ENCODE data around the gene MRC1.

The MRC1 gene

DNA sequence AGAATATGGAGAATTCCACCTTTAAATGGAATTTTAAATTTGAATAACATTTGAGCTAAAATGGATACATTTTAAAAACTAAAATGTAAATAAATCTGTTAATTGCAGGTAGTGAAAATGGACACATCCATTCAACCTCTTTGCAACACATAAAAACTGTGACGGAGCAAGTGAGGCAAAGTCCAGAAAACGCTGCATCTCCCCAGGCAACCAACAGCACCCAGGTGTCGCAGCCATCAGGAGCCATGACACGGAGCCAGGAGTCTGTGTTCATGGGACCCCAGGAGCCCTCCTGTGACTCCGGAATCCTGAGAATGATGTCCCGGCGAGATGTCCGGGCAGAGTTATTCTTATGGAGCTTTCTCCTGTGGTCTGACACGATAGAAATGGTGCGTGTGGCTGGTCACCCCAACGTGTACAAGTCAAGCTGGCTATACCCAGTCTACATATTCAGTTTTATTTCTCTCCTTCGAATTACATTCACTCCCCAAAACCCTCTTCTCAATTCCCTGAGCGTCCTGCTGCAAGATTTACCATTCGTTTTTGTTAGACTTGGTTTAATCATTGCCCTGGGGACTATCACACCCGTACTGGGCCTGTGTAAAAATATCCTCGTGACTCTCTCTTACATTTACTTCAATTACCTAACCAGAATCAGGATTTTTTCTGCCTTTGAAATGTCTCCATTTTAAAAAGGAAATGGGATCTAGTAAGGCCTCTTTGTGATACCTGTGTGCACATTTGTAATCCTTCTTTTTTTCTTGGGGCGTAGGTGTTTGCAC lies 13.1 kb upstream of the MRC1 start:
- DNase-seq = no peak

DNA sequence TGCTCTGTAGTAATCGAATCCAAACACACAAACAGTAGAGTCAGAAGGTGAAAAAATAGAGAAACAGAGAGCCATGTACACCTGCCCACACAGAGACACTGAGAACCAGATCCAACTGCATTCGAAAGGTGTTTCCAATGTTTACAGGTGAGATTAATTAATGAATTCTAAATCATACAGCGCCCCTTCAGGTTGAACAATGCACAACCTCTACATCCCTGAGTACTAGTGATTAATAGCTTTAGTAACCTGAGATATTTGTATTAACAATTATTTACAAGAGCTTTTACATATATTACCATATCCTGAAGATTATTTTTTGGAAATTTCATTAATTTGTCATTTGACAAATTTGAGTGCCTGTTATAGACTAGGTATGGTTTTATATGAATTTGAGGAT lies 7.6 kb upstream of the MRC1 start:
- no peak for DNase-seq

DNA sequence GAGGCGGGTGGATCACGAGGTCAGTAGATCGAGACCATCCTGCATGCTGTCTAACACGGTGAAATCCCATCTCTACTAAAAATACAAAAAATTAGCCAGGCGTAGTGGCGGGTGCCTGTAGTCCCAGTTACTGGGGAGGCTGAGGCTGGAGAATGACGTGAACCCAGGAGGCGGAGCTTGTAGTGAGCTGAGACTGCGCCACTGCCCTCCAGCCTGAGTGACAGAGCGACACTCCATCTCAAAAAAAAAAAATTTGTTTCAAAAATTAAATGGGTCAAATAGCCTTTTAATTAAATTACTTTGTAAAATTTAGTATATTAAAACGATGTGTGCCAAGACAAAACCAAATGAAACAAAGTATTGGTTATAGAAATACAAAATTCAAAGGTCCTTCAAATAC lies 6.8 kb upstream of the MRC1 start:
- no peak for DNase-seq

DNA sequence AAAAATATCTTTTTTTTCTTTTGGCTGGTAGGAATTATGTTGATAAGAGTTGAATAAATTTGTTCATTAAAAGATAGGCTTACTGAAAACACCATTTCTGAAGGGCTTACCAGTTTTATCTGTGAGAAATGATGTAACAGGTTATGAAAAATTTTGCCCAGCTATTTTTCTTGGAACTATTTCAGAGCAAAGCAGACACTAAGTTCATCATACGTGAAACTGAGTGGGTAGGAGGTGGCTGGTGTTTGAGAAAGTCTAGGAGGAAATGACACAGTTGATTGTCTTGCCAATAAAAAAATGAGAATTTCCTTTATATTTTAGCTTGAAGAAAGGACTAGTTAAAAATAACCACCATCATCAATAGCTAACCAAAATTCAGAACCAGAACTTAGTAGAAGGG lies 6.2 kb upstream of the MRC1 start:
- no peak for DNase-seq

DNA sequence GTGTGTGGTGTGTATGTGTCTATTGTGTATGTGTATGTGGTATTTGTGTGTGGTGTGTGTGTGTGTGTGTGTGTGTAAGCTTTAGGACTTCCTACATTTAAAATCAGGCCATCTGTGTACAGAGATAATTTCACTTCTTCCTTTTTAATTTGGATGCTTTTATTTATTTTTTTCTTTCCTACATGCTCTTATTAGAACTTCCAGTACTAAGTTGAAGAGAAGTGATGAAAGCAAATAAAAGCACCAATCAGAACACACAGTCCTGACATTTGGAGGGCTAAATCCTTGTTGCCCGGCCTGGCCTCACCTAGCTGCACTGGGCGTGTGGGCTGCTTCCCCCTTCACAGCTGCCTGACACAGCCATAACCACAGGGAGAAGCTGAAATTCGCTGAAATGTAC lies 3.8 kb upstream of the MRC1 start:
- no peak for DNase-seq

DNA sequence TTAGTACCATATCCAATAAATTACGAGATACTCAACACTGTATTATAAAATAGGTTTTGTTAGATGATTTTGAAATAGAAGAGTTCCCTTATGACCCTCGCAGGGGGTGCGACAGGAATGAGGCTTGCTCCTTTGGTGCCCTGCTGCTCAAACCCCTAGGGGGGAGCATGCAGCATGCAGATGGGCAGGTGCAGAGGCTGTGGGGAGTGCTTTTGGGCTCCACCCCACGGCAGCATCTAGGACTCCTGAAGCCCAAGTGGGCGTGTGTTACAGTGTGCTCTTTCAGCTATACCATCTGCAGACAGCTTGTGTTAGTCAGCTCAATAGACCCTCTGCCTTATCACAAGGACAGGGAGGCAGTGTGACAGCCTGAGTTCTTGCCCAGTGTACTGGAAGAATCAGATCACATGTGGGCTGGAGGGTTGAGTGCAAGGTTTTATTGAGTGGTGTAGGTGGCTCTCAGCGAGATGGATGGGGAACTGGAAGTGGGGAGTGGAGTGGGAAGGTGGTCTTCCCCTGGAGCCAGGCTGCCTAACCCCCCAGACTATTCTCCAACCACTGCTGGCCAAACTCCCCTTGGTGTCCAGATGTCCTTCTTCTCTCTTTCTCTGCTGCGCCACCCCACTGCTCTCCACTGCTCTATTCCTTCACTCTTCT lies 3.1 kb upstream of the MRC1 start:
- DNase-seq = no peak

DNA sequence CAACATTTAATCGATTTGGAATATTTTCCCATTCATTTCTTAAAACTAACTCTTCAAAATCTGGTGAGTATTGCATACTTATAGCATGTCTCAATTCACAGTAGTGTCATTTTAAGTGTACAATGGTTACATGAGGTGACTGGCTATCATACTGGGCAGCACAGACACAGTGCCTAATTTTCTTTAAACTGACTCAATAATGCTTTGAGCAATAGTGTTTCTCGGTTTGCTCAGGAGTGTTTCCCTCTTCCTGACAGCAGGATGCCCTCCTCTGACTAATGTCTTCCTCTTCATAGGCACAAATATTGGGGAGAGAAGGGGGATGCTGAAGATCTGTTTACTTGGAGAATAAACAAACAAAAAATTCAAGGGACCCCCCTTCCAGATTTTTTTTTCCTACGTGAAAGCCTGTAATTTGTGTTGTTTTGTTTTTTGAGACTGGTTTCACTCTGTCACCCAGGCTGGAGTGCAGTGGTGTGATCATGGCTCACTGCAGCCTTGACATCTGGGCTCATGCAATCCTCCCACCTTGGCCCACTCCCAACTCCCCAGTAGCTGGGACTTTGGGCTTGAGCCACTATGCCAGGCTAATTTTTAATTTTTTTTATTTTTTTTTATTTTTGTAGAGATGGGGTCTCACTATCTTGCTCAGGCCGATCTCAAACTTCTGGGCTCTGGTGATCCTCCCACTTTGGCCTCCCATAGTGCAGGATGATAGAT lies 2.2 kb downstream of the MRC1 start:
- no peak for DNase-seq

DNA sequence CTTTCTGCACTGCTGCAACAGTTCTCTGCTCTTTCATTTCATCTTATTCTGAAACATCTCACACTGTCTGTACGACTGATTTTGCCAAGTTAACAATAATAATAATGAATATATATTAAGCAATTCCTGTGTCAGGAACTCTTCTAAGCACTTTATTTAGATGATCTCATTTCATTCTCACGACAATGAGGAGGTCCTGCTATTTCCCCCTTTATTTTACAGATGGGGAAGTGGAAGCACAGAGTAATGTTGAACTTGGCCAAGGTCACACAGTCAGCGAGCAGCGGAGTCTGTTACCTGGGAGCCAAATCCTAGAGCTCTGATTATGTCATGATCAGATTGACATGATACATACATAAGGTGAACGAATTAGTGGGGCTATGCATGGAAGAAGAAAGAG lies 5.8 kb downstream of the MRC1 start:
- no peak for DNase-seq

DNA sequence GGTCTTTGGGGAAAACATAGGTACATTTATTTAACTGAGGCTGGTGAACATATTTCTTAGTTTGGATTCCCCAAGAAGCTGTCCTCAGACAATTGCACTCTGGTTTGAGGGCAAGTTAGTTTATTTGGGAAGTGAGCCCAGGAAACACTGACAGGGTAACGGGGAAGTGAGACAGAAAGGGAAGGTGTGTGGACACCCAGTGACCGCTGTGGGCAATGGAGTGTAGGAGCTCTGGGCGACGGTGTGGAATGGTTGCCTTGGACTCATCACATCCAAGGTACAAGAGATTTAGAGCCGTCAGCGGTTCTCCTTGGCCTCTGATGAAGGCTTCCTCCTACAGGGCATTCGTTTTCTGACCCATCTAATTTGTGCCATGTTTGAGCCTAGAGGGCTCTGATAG lies 7.1 kb downstream of the MRC1 start:
- DNase-seq = no peak

DNA sequence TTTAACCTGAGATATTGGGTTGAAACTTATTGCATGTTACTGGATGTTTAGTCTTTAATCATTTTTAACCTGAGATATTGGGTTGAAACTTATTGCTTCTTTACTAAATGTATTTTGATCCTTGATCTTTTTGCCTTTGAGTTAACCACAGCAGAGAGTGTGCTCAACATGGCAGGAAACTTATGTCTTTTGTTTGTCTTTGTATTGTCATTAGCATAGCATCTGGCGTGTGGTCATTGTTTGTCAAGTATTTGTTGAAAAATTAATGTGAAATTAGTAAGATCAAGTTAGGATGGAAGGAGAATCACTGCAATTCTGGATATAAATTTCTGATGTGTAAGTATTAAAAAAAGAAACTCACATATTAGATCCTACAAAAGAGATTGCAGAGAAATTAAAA lies 8.2 kb downstream of the MRC1 start:
- DNase-seq = no peak

DNA sequence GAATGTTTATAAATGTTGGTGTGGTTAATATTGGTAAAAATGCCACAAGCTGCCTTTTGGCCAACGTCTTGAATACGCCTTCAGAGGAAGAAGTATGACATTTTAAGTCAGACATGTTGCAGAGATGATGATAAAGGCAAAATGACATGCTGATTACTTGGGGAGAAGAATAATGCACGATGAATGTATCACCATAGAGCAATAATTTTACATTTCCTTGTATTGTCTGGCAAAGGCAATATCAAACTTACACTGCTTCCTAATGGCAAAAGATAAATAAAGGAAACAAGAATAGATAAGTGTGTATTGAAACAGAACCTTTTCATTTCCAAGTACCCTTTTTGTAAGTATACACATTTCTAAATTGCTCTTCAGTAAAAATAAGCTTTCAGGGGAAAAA lies 8.6 kb downstream of the MRC1 start:
- no peak for DNase-seq

DNA sequence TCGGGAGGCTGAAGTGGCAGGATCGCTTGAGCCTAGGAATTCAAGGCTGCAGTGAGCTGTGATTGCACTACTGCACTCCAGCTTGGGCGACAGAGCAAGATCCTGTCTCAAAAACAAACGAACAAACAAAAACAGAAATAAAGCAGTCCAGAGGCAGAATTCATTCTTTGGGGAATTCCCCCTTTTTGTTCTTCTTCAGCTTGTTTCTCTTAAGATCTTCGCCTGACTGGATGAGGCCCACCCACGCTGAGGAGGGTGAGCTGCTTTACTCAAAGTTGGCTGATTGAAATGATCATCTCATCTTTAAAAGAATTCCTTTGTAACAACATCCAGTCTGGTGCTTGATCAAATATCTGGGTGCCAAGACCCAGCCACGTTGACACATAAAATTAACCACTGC lies 10.7 kb downstream of the MRC1 start:
- no peak for DNase-seq

DNA sequence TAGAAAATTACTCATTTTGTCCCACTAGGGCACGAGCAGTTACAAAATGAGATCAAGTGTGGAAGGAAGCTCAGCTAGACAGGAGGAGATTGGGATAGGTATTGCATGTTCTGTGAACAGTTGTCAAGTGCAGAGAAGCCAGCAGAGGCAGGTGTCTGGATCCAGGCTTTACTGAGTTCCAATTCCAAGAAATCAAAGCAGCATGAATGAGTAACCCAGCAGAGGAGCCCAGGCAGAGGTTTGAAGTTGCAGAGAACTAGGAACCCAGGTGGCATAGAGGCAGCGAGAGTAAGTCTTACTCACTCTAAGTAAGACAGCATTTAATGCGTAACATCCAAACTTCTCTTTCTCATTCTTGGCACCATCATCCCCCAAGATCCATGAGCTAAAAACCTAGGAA lies 11.8 kb downstream of the MRC1 start:
- DNase-seq = no peak

DNA sequence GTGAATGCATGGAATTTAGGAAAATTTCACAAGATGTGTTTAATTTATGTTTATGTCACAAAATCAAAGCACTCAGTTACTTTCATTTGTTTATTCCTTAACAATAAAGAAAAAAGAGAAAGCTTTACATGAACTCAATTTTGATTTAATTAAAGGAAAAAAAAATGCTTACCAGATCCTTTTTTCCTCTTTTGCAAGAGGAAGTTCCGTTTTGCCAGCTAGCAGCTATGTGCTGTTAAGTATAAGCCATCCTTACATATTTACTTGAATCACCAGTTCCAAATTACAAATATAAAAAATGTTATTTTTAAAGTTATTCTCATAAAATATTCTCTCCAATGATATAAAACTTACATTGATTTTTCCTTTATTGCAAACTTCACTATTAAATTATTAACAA lies 12.7 kb downstream of the MRC1 start:
- DNase-seq = no peak

DNA sequence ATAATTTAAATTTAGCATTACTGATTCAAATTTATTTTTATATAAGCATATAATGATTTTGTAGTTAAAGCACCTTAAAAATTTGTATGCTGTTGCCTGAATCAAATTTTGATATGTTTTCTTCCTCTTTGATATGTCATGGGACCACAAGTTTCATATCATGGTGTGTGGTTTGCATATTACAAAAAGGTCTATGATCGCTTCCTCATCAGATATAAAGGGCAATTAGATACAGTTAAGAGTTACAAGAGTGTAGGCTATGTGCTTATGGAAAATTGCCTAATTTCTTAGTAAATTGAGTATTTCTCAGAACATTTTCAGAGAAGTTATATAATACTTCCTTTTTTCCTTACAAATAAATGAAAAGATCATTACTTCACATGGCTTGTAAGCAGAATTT lies 22.2 kb downstream of the MRC1 start:
- DNase-seq = no peak

DNA sequence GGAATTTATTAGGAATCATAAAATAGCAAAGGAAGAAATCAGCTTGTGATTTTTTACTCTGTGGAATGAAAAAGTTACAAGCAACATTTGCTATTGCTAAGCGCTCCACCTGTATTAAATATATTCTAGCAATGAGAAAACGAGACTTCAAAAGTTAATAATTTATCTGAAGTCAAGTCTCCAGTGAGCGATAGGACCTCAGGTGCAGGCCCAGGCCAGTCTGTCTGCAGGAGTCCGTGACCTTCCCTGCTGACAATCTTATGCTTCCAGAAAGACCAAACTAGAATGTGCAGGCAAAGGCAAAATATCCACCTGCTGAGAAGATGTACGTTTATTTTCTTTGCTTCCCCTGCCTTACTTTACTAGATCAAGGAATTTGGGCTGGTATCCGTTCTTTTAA lies 22.7 kb downstream of the MRC1 start:
- no peak for DNase-seq

DNA sequence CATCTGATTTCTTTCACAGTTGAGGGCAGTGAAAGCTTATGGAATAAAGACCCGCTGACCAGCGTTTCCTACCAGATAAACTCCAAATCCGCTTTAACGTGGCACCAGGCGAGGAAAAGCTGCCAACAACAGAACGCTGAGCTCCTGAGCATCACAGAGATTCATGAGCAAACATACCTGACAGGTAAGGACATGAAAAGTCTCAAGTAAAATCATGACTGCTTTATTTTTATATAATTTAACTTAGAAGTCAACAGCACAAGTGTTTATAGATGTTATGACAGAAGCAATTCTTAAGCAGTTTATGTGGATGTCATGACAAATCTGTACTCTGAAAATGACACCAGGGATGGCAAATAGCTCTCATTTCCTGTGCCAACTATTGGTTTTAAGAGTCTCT lies 24.5 kb downstream of the MRC1 start:
- no peak for DNase-seq

DNA sequence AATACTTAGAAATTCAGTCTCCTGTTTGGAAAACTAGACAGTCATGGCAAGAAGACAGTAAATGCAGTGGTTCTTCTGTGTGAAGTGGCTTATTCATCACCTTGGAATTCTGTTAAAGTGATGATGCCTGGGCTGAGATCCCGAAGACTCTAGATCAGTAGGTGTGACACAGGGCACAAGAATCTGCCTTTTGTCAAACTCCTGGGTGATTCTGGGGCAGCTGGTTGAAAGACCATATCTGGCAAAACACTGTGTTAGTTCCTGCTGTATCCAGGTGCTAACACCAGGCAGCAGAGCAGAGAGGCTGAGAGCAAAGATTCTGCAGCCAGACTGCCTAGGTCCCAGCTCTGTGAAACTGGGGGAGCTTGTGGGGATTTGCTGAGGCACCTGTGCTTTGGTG lies 26.5 kb downstream of the MRC1 start:
- DNase-seq = no peak

DNA sequence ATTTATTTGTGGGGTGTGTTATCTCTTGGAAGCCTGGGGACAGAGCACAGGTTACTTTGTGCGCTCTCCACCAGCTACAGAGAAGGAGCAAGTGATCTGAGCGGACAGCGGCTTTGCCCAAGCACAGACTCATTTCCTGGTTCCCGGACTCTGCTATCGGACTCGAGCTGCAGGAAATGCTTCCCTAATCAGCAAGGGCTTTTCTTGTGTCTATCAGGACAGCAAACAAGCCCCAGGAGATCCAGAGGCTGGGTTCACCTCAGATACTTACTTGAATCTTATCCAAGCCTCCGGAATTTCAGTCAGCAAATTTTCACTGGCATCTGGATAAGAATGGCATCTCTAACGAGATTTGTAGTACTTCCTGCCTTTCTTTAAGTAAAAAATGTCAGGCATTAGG lies 27.8 kb downstream of the MRC1 start:
- peak in 1 of 2 experiments; percentile 26 for DNase-seq

DNA sequence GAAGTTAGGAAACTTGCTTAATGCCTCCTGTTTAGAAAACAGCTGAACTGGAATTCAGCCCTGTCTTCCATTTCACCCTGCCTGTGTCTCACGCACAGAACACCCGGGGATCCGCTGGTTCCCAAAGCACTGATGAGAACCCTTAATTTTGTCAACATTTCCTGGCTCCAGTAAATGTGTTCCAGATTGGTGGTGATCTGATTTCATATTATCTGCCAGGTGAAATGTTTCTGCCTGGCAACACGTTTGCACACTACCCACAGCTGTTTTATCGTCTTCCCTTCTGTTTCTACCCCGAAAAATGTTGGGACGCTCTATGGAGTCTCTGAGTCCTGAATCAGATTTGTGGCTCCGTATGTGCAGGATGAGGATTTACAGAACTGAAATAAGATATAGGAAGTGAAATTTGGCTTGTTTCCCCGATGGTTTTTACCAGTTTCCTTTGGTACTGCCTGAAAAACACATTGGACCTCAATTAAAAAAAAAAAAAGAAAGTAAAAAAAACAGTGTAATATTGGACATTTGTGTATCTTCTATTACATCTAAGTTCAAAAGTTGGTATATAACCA lies 29.0 kb downstream of the MRC1 start:
- no peak for DNase-seq

DNA sequence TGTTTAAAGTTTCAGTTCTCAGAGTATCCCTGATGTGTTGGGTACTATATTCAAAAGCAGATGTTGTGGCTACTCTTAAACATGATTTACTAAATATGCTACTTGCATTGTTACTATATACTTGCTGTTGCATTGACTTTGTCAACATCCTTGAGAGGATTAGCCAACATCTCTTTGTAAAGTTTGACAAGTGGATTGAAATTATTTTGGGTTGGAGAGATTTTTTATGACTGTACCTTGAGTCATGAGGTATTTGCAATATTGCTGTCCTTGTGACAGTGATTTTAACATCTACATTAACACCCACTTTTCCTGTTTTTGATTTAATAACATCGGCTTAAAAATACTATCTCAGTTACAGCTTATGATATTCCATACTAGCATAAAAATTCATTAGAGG lies 31.9 kb downstream of the MRC1 start:
- no peak for DNase-seq

DNA sequence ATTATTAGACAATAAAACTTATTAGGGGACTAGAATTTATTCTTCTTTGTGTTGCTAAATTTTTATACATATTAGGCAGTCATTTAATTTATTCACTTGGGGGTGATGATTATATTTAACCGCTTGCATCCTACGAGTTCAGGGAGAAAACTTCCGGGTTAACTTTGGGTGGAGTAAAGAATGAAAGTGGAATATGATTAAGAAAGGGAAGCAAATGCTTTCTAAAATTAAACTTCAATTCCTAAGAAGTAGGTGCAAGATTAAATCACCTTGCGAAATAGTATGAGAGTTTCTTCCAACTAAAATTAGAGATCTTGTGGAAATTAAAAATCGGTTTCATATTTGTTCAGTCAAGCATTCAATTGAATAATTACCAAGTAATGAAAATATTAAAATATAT lies 33.5 kb downstream of the MRC1 start:
- DNase-seq = no peak

DNA sequence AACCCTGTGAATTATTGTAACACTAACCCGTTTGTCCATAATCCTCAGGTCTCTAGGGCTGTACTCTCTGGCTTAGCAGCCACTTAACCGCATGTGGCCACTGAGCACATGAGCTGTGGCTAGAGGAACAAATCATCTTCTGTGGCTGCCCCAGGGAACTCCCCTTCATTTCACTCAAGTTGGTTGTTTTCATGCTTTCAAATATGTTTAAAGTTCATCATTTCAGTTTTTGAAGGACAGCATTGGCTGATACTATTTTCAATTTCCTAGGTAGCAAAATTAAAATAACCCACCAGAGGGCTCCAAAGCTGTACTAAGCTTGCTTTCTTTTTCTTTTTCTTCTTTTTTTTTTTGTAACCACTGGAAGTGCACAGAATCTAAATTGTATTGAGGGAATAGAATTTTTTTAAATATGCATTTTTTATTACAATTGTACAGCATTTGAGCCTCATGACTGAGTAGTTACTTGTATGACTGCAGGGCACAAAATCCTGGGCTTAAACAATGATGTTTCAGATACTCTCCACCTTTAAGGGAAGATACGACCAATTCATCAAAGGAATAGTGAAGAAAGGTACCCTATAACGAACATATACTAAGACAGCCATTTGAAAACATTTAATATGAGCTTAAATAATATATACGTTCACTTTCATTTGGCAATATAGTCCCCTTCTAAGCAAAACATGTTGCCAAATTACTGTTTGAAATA lies 38.6 kb downstream of the MRC1 start:
- peak in 1 of 2 experiments; percentile 1 for DNase-seq
